GM23338 (cell line): Measurements from ENCODE around the gene KCNC4.

Experiments used
- CREB1 ChIP-seq: fragments of 250-450 bp; sonication (Bioruptor Pico); IDR thresholded peaks from 2 replicates; pipeline ENCODE4 v1.5.0; 2020; ENCODE audit warnings: low read depth, mild to moderate bottlenecking, moderate library complexity
- EZH2 ChIP-seq: fragments of 200-600 bp; sonication (generic); IDR thresholded peaks from one replicate; pipeline ENCODE4 v1.8.0; 2017; ENCODE audit warnings: antibody characterized with exemption, mild to moderate bottlenecking, low read depth; ENCODE audit not compliant: unreplicated experiment
- EZH2phosphoT487 ChIP-seq: fragments of 200-600 bp; sonication (generic); IDR thresholded peaks from one replicate; pipeline ENCODE4 v1.8.1; 2018; ENCODE audit warnings: antibody characterized with exemption; ENCODE audit not compliant: unreplicated experiment
- POLR2AphosphoS5 ChIP-seq: IDR thresholded peaks from 2 replicates; pipeline ENCODE4 v1.6.1; 2016; ENCODE audit warnings: antibody characterized with exemption, low read depth
- STAT1 ChIP-seq: IDR thresholded peaks from one replicate; pipeline ENCODE4 v1.6.1; 2016; ENCODE audit warnings: antibody characterized with exemption; ENCODE audit not compliant: unreplicated experiment
- ZNF462 ChIP-seq: fragments of 250-450 bp; sonication (Bioruptor Pico); IDR thresholded peaks from 2 replicates; pipeline ENCODE4 v1.5.0; 2020; ENCODE audit warnings: mild to moderate bottlenecking, moderate library complexity
- TF ChIP-seq, protein P1 (sequence below), 2 experiments: fragments of 200-600 bp in 1 of 2; sonication (generic) in 1 of 2; conservative IDR thresholded peaks; 2 replicates each; pipeline versions ENCODE4 v1.5.1 to v1.6.1; 2016 to 2017; ENCODE audit warnings: antibody characterized with exemption in 2 of 2, low read depth in 2 of 2, mild to moderate bottlenecking in 2 of 2, moderate library complexity in 1 of 2

GRCh38 chr1:110218739-110219138 is 8.6 kb downstream of the KCNC4 start:
- TF ChIP-seq CREB1 (no peak), ZNF462 (CRISPR knock-in tag) (no peak), EZH2 (no peak), POLR2AphosphoS5 (no peak), EZH2phosphoT487 (no peak), STAT1 (no peak)
- TF ChIP-seq, protein P1, sequence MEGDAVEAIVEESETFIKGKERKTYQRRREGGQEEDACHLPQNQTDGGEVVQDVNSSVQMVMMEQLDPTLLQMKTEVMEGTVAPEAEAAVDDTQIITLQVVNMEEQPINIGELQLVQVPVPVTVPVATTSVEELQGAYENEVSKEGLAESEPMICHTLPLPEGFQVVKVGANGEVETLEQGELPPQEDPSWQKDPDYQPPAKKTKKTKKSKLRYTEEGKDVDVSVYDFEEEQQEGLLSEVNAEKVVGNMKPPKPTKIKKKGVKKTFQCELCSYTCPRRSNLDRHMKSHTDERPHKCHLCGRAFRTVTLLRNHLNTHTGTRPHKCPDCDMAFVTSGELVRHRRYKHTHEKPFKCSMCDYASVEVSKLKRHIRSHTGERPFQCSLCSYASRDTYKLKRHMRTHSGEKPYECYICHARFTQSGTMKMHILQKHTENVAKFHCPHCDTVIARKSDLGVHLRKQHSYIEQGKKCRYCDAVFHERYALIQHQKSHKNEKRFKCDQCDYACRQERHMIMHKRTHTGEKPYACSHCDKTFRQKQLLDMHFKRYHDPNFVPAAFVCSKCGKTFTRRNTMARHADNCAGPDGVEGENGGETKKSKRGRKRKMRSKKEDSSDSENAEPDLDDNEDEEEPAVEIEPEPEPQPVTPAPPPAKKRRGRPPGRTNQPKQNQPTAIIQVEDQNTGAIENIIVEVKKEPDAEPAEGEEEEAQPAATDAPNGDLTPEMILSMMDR (conservative IDR thresholded peaks at IDR 0.05; ENCODE audit: low read depth in 2 of 2) = no peak
